Progenitor cell of endocrine pancreas (in vitro differentiated cells): ENCODE measurements around the gene IFI35. TPM values are rescaled to one million over a fixed set of nuclear protein-coding genes. Genes with fewer than 3 reads are reported as not detected.
A peak's percentile ranks its signal among the peaks of the same experiment; 100 is the strongest.

Experiments
- DNase-seq: peaks from one replicate; pipeline ENCODE4 v3.0.0; 2021; ENCODE audit warnings: low spot score; ENCODE audit not compliant: unreplicated experiment
- H3K27ac Mint-ChIP-seq: 2 replicates; pipeline ENCODE4 v1.8.0; 2021; ENCODE audit warnings: mild to moderate bottlenecking, moderate library complexity, mixed read lengths
- H3K27me3 Mint-ChIP-seq: 2 replicates; pipeline ENCODE4 v1.8.0; 2021; ENCODE audit warnings: mixed read lengths
- H3K36me3 Mint-ChIP-seq: 2 replicates; pipeline ENCODE4 v1.8.0; 2022; ENCODE audit warnings: mixed read lengths; ENCODE audit not compliant: insufficient read depth
- H3K4me1 Mint-ChIP-seq: 2 replicates; pipeline ENCODE4 v1.8.0; 2021; ENCODE audit warnings: low read depth, mixed read lengths
- H3K4me3 Mint-ChIP-seq: 2 replicates; pipeline ENCODE4 v1.8.0; 2021; ENCODE audit warnings: low read depth, mild to moderate bottlenecking, moderate library complexity, mixed read lengths
- H3K9me3 Mint-ChIP-seq: 2 replicates; pipeline ENCODE4 v1.8.0; 2021; ENCODE audit warnings: low read depth, mixed read lengths
- CTCF ChIP-seq: fragments of 200-600 bp; sonication (generic); IDR thresholded peaks from one replicate; pipeline ENCODE4 v1.5.0; 2021; ENCODE audit warnings: antibody characterized with exemption, mild to moderate bottlenecking; ENCODE audit not compliant: unreplicated experiment
- total RNA-seq: library from RNA; stranded (reverse); gene quantifications from 2 replicates; pipeline ENCODE4 v1.2.1, GENCODE V29; 2021

IFI35 gene
- total RNA-seq, 1 donor from 2014 or later, result 1.6 TPM

DNA sequence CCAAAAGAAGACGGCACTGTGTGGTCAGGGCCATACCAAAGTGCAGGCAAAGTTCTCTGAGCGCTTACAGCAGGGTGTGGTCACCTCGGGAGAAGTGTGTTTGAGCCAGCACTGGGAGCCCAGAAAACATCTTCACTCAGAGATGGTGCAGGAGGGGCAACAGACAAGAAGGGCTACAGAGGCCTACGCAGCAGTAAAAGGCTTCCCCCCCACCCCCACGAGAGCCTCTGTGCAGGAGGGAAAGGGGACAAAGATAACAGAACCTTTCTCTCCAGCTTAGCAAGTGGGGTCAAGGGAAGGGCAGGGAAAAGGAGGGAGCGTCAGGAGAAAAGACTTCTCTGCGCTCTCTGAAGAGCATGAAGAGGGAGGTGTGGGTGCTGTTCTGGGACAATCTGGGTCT, 12.8 kb downstream of the IFI35 start:
- Mint-ChIP-seq H3K9me3 (no peaks in the 10 kb centered on the region), H3K36me3 (peaks cover 14% of the 10 kb centered on the region), H3K4me3 (peak overlapping the region; percentile 95), H3K4me1 (peaks cover 30% of the 10 kb centered on the region), H3K27ac (peak overlapping the region; percentile 93), H3K27me3 (no peaks in the 10 kb centered on the region)
- no peak for TF ChIP-seq CTCF
- DNase-seq, result no peak

DNA sequence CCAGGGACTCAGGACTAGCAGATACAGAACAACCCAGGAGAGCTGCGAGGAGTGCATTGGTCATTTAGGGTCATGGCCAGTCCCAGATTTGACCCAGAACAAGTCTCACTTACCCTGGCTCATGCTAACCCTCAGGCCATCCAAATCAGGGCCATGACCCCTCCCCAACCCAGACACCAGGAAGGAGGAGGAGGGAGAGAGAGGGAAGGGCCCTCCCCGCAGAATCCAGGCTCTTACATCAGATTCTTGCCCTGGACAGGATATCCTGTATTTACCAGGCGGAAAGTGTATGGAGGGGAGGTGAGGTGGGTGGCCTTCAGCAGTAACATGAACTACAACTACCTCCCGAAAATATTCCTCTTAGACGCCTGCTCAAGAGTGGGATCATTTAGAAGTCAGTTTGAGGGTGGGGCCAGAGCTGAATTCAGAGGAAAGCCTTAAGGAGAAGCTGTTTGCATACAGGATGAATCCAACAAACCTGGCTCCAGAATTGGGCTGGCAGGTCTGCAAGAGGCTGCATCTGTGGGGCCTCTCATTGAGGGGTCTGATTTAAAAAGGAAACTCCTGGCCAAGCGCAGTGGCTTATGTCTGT, 13.5 kb downstream of the IFI35 start:
- no peak for DNase-seq
- H3K4me1 Mint-ChIP-seq, result peaks cover 29% of the 10 kb centered on the region
- H3K27me3 Mint-ChIP-seq, result no peaks in the 10 kb centered on the region
- no peaks in the 10 kb centered on the region for H3K9me3 Mint-ChIP-seq
- no peak for TF ChIP-seq CTCF
- H3K36me3 Mint-ChIP-seq, result peaks cover 10% of the 10 kb centered on the region
- H3K27ac Mint-ChIP-seq, result no peak overlapping the region
- peak overlapping the region; percentile 95 for H3K4me3 Mint-ChIP-seq

DNA sequence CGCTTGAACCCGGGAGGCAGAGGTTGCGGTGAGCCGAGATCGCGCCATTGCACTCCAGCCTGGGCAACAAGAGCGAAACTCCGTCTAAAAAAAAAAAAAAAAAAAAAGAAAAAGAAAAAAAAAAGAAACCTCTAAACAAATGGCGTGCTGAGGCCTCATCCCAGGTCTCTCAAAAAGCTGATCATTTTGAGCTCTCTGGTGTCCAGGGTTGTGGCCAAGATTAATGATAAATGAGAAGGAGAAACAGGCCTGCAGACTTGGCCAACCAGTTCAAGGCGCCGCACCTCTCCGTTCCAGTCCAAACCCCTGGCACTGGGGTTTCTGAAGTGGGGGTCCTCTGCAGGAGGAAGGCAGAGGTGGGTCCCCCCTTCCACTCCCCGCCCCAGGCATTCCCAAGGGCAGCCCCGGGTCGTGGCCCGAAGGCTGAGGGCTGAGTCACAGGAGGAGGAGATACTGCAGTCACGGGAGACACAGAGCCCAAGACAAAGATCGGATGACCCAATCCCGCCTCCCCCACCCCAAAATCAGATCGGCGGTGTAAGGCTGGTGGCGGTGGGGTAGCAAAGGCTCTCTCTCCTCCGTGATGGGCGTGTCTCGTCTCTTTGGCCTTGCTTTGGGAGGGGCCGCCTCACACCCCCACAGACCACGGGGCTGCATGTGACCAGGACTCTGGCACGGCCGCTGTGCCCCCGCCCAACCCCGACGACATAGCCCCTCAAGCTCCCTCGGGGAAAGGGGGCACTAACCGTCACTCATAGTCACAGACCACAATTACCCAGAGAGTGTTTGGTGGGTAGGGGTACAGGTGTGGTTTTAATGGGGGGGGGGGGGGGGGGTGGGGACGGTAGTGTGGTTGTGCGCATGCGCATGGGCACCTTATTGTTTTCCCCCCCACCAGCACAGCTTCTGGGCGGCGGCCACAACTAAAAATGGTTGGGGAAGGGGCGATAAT, 14.5 kb downstream of the IFI35 start:
- no peak for TF ChIP-seq CTCF
- peak; percentile 46 for DNase-seq
- Mint-ChIP-seq H3K27ac (peak overlapping the region; percentile 96), H3K9me3 (no peaks in the 10 kb centered on the region), H3K4me1 (peaks cover 31% of the 10 kb centered on the region), H3K4me3 (peak overlapping the region; percentile 95), H3K27me3 (no peaks in the 10 kb centered on the region), H3K36me3 (peaks cover 5% of the 10 kb centered on the region)

DNA sequence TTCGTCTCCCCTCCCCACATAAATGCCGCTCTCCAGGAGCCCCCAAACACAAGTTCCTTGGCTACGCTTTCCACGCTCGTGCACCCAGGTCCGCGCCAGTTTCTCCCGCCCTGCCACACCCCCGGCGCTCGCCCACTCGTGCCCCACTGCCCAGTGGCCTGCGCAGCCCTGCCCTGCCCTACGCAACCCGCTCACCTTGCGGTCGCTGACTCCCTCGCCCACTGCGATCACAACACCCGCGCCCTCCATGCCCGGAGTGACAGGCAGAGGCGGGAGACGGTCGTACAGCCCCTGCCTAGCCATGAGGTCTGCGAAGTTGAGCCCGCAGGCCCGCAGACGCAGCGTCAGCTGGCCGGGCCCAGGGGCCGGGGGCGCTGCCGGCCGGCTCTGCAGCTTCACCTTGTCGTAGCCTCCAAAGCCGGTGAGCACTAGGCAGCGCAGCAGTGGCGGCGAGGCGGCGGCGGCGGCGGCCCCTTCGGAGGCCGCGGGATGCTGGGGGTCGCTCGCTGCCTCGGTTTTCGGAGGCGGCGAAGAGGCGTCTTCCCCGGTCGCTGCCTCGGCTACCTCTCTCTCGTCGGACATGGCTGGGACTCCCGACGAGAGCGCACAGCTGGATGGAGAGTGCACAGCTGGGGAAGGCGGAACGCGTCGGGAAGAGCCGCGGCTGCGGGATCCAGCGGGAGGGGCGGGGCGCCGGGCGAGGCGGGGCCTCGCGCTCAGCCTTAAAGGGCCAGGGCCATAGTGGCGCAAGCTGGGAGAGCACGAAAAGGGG, 15.3 kb downstream of the IFI35 start, which contains the start of gene VAT1:
TSS of gene VAT1 (minus strand) at position 645 of the 772 bp plus-strand sequence. CDS start at position 582, 63 bp downstream.
- H3K9me3 Mint-ChIP-seq, result no peaks in the 10 kb centered on the region
- peak within 1 kb of the TSS; percentile 96 for H3K27ac Mint-ChIP-seq
- peak within 1 kb of the TSS; percentile 95 for H3K4me3 Mint-ChIP-seq
- peaks cover 5% of the 10 kb centered on the region for H3K36me3 Mint-ChIP-seq
- H3K27me3 Mint-ChIP-seq, result no peaks in the 10 kb centered on the region
- no peak for TF ChIP-seq CTCF
- peak; percentile 53 for DNase-seq
- H3K4me1 Mint-ChIP-seq, result peaks cover 31% of the 10 kb centered on the region
